Muscle of leg (tissue), 11 donors: ENCODE measurements around the gene ZNF423. TPM values are rescaled to one million over a fixed set of nuclear protein-coding genes. Genes with fewer than 3 reads are reported as not detected.

Source experiments
- DNase-seq: peaks from one replicate; pipeline ENCODE4 v3.0.0; 2013
- H3K27ac ChIP-seq: one replicate; pipeline ENCODE4 v1.5.1; 2013; ENCODE audit warnings: mild to moderate bottlenecking, low read length, control low read depth
- H3K27me3 ChIP-seq: one replicate; pipeline ENCODE4 v1.6.1; 2013; ENCODE audit warnings: low read length; ENCODE audit not compliant: control insufficient read depth, insufficient read depth
- H3K36me3 ChIP-seq: one replicate; pipeline ENCODE4 v1.6.1; 2013; ENCODE audit warnings: low read length; ENCODE audit not compliant: control insufficient read depth, insufficient read depth
- H3K4me1 ChIP-seq: one replicate; pipeline ENCODE4 v1.6.1; 2013; ENCODE audit warnings: low read length; ENCODE audit not compliant: control insufficient read depth, insufficient read depth
- H3K4me3 ChIP-seq: one replicate; pipeline ENCODE4 v1.5.1; 2013; ENCODE audit warnings: low read length, control low read depth
- H3K9me3 ChIP-seq: replicated peaks from 2 replicates; pipeline ENCODE4 v1.6.1; 2013; ENCODE audit warnings: low read depth, low read length; ENCODE audit not compliant: control insufficient read depth
- WGBS: methylation state at CpG from one replicate; pipeline ENCODE4 v1.1.5; 2013; ENCODE audit warnings: missing lambda C conversion rate; ENCODE audit not compliant: insufficient coverage; 5-methylcytosine and 5-hydroxymethylcytosine counted together
- polyA plus RNA-seq, 8 donors: library from polyadenylated mRNA; unstranded; fragments of 120-200 nt; gene quantifications; one replicate each; pipeline versions ENCODE4 v1.2.1 to v1.2.3, GENCODE V29; 2013; ENCODE audit warnings: inconsistent platforms in 1 of 8, low replicate concordance in 1 of 8; ENCODE audit not compliant: insufficient read length in 8 of 8, insufficient read depth in 1 of 8
- total RNA-seq: library from RNA; stranded (reverse); fragments of 120-200 nt; gene quantifications from one replicate; pipeline ENCODE4 v1.2.4, GENCODE V29; 2013

Gene ZNF423
- total and polyA plus RNA-seq, 9 donors = 15.8 to 30.0 (median 25.5) TPM

GRCh38 chr16:49473773-49474172 is 382.1 kb downstream of the ZNF423 start:
- no peak overlapping the region for H3K4me3 ChIP-seq
- H3K27me3 ChIP-seq = no peaks in the 10 kb centered on the region
- 83% methylated on average over 1 of the region's 5 CpGs for WGBS
- H3K9me3 ChIP-seq = no peaks in the 10 kb centered on the region
- no peak overlapping the region for H3K27ac ChIP-seq
- no peak for DNase-seq
- no peaks in the 10 kb centered on the region for H3K36me3 ChIP-seq
- H3K4me1 ChIP-seq = peaks cover 14% of the 10 kb centered on the region

- Histone ChIP-seq H3K36me3 (no peaks in the 10 kb centered on the region), H3K9me3 (no peaks in the 10 kb centered on the region), H3K27ac (no peak overlapping the region), H3K4me3 (no peak overlapping the region), H3K4me1 (peaks cover 14% of the 10 kb centered on the region), H3K27me3 (no peaks in the 10 kb centered on the region)
- DNase-seq = no peak
- WGBS = 95% methylated on average over 3 of the region's 5 CpGs
Observed at GRCh38 chr16:49473131-49473530, 382.8 kb downstream of the ZNF423 start.

- no peak for DNase-seq
- 88% methylated on average over 7 of the region's 13 CpGs for WGBS
- peaks cover 14% of the 10 kb centered on the region for H3K4me1 ChIP-seq
- no peak overlapping the region for H3K4me3 ChIP-seq
- H3K27ac ChIP-seq = no peak overlapping the region
- no peaks in the 10 kb centered on the region for H3K9me3 ChIP-seq
- no peaks in the 10 kb centered on the region for H3K27me3 ChIP-seq
- no peaks in the 10 kb centered on the region for H3K36me3 ChIP-seq
Observed at GRCh38 chr16:49472598-49472997, 383.3 kb downstream of the ZNF423 start.

- Histone ChIP-seq H3K4me1 (peaks cover 14% of the 10 kb centered on the region), H3K36me3 (no peaks in the 10 kb centered on the region), H3K27me3 (peaks cover 3% of the 10 kb centered on the region), H3K4me3 (no peak overlapping the region), H3K9me3 (no peaks in the 10 kb centered on the region), H3K27ac (no peak overlapping the region)
- no peak for DNase-seq
- 79% methylated on average over 8 of the region's 11 CpGs for WGBS
Observed at GRCh38 chr16:49471038-49471727, 384.7 kb downstream of the ZNF423 start.

- Histone ChIP-seq H3K36me3 (no peaks in the 10 kb centered on the region), H3K27me3 (peaks cover 7% of the 10 kb centered on the region), H3K4me3 (no peak overlapping the region), H3K4me1 (peaks cover 14% of the 10 kb centered on the region), H3K9me3 (no peaks in the 10 kb centered on the region), H3K27ac (no peak overlapping the region)
- 83% methylated on average over 1 of the region's 3 CpGs for WGBS
- no peak for DNase-seq
Observed at GRCh38 chr16:49470513-49470991, 385.4 kb downstream of the ZNF423 start.

- no peak overlapping the region for H3K4me3 ChIP-seq
- H3K4me1 ChIP-seq = peaks cover 12% of the 10 kb centered on the region
- no peak for DNase-seq
- no peaks in the 10 kb centered on the region for H3K9me3 ChIP-seq
- 61% methylated on average over 10 of the region's 13 CpGs for WGBS
- no peak overlapping the region for H3K27ac ChIP-seq
- peaks cover 12% of the 10 kb centered on the region for H3K27me3 ChIP-seq
- H3K36me3 ChIP-seq = no peaks in the 10 kb centered on the region
Observed at GRCh38 chr16:49469930-49470451, 385.9 kb downstream of the ZNF423 start.

GRCh38 chr16:49469311-49469670 is 386.6 kb downstream of the ZNF423 start:
- Histone ChIP-seq H3K9me3 (no peaks in the 10 kb centered on the region), H3K27me3 (peaks cover 18% of the 10 kb centered on the region), H3K4me1 (peaks cover 16% of the 10 kb centered on the region), H3K27ac (no peak overlapping the region), H3K36me3 (no peaks in the 10 kb centered on the region), H3K4me3 (no peak overlapping the region)
- 60% methylated on average over 1 of the region's 6 CpGs for WGBS
- no peak for DNase-seq

- 72% methylated on average over 3 of the region's 3 CpGs for WGBS
- no peak for DNase-seq
- Histone ChIP-seq H3K27ac (no peak overlapping the region), H3K9me3 (no peaks in the 10 kb centered on the region), H3K36me3 (no peaks in the 10 kb centered on the region), H3K27me3 (peaks cover 19% of the 10 kb centered on the region), H3K4me3 (no peak overlapping the region), H3K4me1 (peaks cover 16% of the 10 kb centered on the region)
Observed at GRCh38 chr16:49468611-49469310, 387.2 kb downstream of the ZNF423 start.

- H3K36me3 ChIP-seq = no peaks in the 10 kb centered on the region
- no peak overlapping the region for H3K27ac ChIP-seq
- 82% methylated on average over 5 of the region's 12 CpGs for WGBS
Observed at GRCh38 chr16:49467540-49468372, 388.2 kb downstream of the ZNF423 start.

GRCh38 chr16:49466881-49467280 is 389.0 kb downstream of the ZNF423 start:
- Histone ChIP-seq H3K9me3 (no peaks in the 10 kb centered on the region), H3K27me3 (peaks cover 22% of the 10 kb centered on the region), H3K27ac (no peak overlapping the region), H3K4me1 (peaks cover 15% of the 10 kb centered on the region), H3K36me3 (no peaks in the 10 kb centered on the region), H3K4me3 (no peak overlapping the region)
- no CpG with 5 or more reads among the region's 1 CpG for WGBS
- DNase-seq = no peak

More at GRCh38 chr16:49467540-49468372, 388.2 kb downstream of the ZNF423 start:
- no peak for DNase-seq
- Histone ChIP-seq H3K9me3 (no peaks in the 10 kb centered on the region), H3K4me3 (no peak overlapping the region), H3K27me3 (peaks cover 22% of the 10 kb centered on the region), H3K4me1 (peaks cover 18% of the 10 kb centered on the region)
